CD4-positive, alpha-beta T cell (primary cell): ENCODE data around the gene SNU13. TPM values are rescaled to one million over a fixed set of nuclear protein-coding genes. Genes with fewer than 3 reads are reported as not detected.
"Not testable (repeated sequence)": the region's sequence is repeated elsewhere in the genome, so short reads cannot be mapped to it uniquely, and the experiment has no call there.

ENCODE experiments used
- ATAC-seq: fragments of 200-7000 bp; cut with Tn5 transposase; one replicate; pipeline ENCODE4 v1.10.0; 2022; ENCODE audit warnings: mild to moderate bottlenecking; ENCODE audit not compliant: poor library complexity
- CTCF ChIA-PET: fragments of 350-600 bp; sonication (Branson Sonifier 250); formaldehyde crosslinking; loops from one replicate; lab custom pipeline; 2021; ENCODE audit warnings: antibody characterized with exemption, inconsistent platforms; lab: Charles Lee
- POLR2A ChIA-PET: fragments of 350-600 bp; sonication (Branson Sonifier 250); formaldehyde crosslinking; loops from one replicate; lab custom pipeline; 2021; ENCODE audit warnings: antibody characterized with exemption, inconsistent platforms; lab: Charles Lee
- DNase-seq, 14 experiments: peaks; one replicate each; pipeline ENCODE4 v3.0.0-alpha.2; 2013 to 2020; ENCODE audit warnings: mixed read lengths in 2 of 14
- H3K27ac ChIP-seq, 2 donors: one replicate each; pipeline versions ENCODE4 v1.5.1 to v1.7.0; 2013; ENCODE audit warnings: low read length in 2 of 2, low read depth in 1 of 2, mild to moderate bottlenecking in 1 of 2
- H3K27me3 ChIP-seq, 2 experiments: 1 replicate in 1 of 2; 2 replicates in 1 of 2; pipeline versions ENCODE4 v1.6.1 to v1.7.0; 2013; ENCODE audit warnings: low read length in 2 of 2, control low read depth in 1 of 2, mild to moderate bottlenecking in 1 of 2, moderate library complexity in 1 of 2; ENCODE audit not compliant: insufficient read depth in 2 of 2, control insufficient read depth in 1 of 2
- H3K36me3 ChIP-seq: one replicate; pipeline ENCODE4 v1.6.1; 2013; ENCODE audit warnings: low read length, control low read depth; ENCODE audit not compliant: insufficient read depth
- H3K4me1 ChIP-seq: one replicate; pipeline ENCODE4 v1.6.1; 2013; ENCODE audit warnings: low read length, control low read depth; ENCODE audit not compliant: insufficient read depth
- H3K4me3 ChIP-seq: one replicate; pipeline ENCODE4 v1.5.1; 2013; ENCODE audit warnings: mild to moderate bottlenecking, low read length, moderate library complexity
- H3K9me3 ChIP-seq, 2 experiments: 1 replicate in 1 of 2; 2 replicates in 1 of 2; pipeline versions ENCODE4 v1.6.1 to v1.7.0; 2013; ENCODE audit warnings: low read length in 2 of 2, mild to moderate bottlenecking in 2 of 2, control low read depth in 1 of 2, moderate library complexity in 1 of 2; ENCODE audit not compliant: control insufficient read depth in 1 of 2, insufficient read depth in 1 of 2
- H3K27ac Mint-ChIP-seq: one replicate; pipeline ENCODE4 v1.8.0; 2020; ENCODE audit warnings: mixed read lengths
- H3K27me3 Mint-ChIP-seq: one replicate; pipeline ENCODE4 v1.8.0; 2021; ENCODE audit warnings: mixed read lengths
- H3K36me3 Mint-ChIP-seq: one replicate; pipeline ENCODE4 v1.8.0; 2021; ENCODE audit warnings: low read depth, mixed read lengths
- H3K4me1 Mint-ChIP-seq: one replicate; pipeline ENCODE4 v1.8.0; 2021; ENCODE audit warnings: low read depth, mixed read lengths
- H3K4me3 Mint-ChIP-seq: one replicate; pipeline ENCODE4 v1.8.0; 2020; ENCODE audit warnings: mild to moderate bottlenecking, mixed read lengths
- H3K9me3 Mint-ChIP-seq: one replicate; pipeline ENCODE4 v1.8.0; 2020; ENCODE audit warnings: mixed read lengths
- CTCF ChIP-seq: fragments of 200-600 bp; IDR thresholded peaks from one replicate; pipeline ENCODE4 v1.8.0; 2022; ENCODE audit warnings: antibody characterized with exemption, mild to moderate bottlenecking
- intact Hi-C, 2 experiments: fragments of 100-400 bp; cut with DNase I in 1 of 2; cut with micrococcal nuclease in 1 of 2; formaldehyde crosslinking; loops; one replicate each; pipeline versions ENCODE4 v1.15.1 to v1.9.0; 2023 to 2025; cut with DNase I, micrococcal nuclease
- polyA plus RNA-seq, 2 donors: library from polyadenylated mRNA; unstranded; fragments of 120-200 nt; gene quantifications; one replicate each; pipeline ENCODE4 v1.2.1, GENCODE V29; 2013
- total RNA-seq, 174 experiments: library from RNA in 2 of 174; stranded (reverse) in 2 of 174; gene quantifications; one replicate each; pipeline ENCODE4 v1.2.3 and lab custom pipeline; 2021 to 2026

SNU13 gene
- total RNA-seq, result 100 to 1,000 TPM; 134 to 140 TPM
- polyA plus RNA-seq (2013, experiment 1 of 2), result 113 TPM
- 137 TPM for polyA plus RNA-seq (2013, experiment 2 of 2)
- total RNA-seq (lab: John Stamatoyannopoulos, UW), result 60.6 to 232 (median 91.3) reads per million in 172 experiments

- H3K27ac Mint-ChIP-seq, result peak within 1 kb of the TSS; percentile 99
- Histone ChIP-seq H3K4me1 (peaks cover 39% of the 10 kb centered on the region), H3K27ac (peak within 1 kb of the TSS; percentile 95 to 98), H3K36me3 (peaks cover 4% of the 10 kb centered on the region), H3K9me3 (no peaks in the 10 kb centered on the region), H3K27me3 (no peaks in the 10 kb centered on the region), H3K4me3 (peak within 1 kb of the TSS; percentile 91)
- no peak for TF ChIP-seq CTCF
- H3K9me3 Mint-ChIP-seq, result no peaks in the 10 kb centered on the region
- ChIA-PET CTCF (interaction anchor here (0.6 to 3.1 kb wide), 5 partner anchors 9 to 60 kb away, joined by 3 to 22 read pairs (median 3); partner anchors contain the start of gene MEI1), POLR2A (interaction anchor here (0.5 to 3.4 kb wide), 37 partner anchors 8 to 926 kb away, joined by 3 to 63 read pairs (median 4); partner anchors contain the start of genes CCDC134, CENPM, DESI1 and MEI1)
- peaks cover 24% of the 10 kb centered on the region for H3K36me3 Mint-ChIP-seq
- H3K4me1 Mint-ChIP-seq, result peaks cover 45% of the 10 kb centered on the region
- intact Hi-C loops, result loop anchor here (1.0 to 2.0 kb wide), 2 partner anchors 22 to 92 kb away; no protein-coding TSS in a partner anchor
- H3K27me3 Mint-ChIP-seq, result no peaks in the 10 kb centered on the region
- DNase-seq, result peak; percentile 87 to 97 (median 90)
- H3K4me3 Mint-ChIP-seq, result peak within 1 kb of the TSS; percentile 96
- peak; percentile 92 for ATAC-seq
Measured at GRCh38 chr22:41688365-41689211, at the start of gene SNU13. TSS of gene SNU13 (minus strand) at chr22:41688867. CDS start at chr22:41688796, 71 bp downstream.

DNA sequence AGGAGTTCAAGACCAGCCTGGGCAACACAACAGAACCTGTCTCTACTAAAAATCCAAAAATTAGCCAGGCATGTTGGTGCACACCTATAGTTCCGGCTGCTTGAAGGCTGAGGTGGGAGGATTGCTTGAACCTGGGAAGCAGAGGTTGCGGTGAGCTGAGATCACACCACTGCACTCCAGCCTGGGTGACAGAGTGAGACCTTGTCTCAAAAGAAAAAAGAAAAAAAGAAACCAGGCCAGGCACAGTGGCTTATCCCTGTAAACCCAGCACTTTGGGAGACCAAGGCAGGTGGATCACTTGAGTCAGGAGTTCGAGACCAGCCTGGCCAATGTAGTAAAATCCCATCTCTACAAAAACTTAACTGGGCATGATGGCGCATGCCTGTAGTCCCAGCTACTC, 44.6 kb upstream of the SNU13 start:
- ATAC-seq, H3K4me1 ChIP-seq, H3K9me3 ChIP-seq, CTCF ChIA-PET, H3K4me3 Mint-ChIP-seq, H3K27me3 ChIP-seq, H3K4me1 Mint-ChIP-seq, H3K9me3 Mint-ChIP-seq, intact Hi-C loops, H3K36me3 Mint-ChIP-seq, H3K27ac ChIP-seq, H3K27ac Mint-ChIP-seq, DNase-seq, H3K4me3 ChIP-seq, POLR2A ChIA-PET, H3K27me3 Mint-ChIP-seq, H3K36me3 ChIP-seq: not testable (repeated sequence)

DNA sequence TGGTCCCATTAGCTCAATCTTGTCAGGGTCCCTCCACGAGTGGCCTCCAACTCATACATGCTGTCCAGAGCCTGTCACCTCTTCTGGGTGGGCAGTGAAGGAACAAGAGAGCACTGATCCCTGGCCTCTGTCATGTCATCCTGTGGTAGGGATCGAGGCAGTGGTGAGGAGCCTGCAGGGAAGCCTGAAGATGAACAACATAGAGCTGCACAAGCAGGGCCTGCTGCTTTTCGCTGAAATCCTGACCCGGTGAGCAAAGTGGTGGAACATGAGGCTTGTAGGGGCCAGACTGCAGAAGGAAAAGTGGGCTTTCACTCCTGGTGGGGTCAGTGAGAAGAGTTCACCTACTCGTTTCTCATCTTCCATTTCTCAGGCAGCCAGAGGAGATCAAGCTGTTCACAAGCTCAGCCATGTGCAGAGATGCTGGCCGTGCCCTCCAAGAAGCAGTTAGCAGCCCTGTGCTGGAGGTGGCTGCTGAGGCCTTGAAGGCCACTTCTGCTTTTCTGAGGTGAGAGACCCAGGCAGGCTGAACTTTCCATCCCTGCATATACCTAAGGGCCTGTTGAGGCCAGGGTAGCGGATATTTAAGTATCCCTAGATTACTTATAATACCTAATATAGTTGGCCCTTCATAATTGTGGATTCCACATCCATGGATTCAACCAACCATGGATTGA, 43.6 kb upstream of the SNU13 start:
- Histone ChIP-seq H3K9me3 (no peaks in the 10 kb centered on the region), H3K4me1 (no peaks in the 10 kb centered on the region), H3K4me3 (no peak overlapping the region), H3K27me3 (no peaks in the 10 kb centered on the region), H3K27ac (no peak overlapping the region), H3K36me3 (no peaks in the 10 kb centered on the region)
- ATAC-seq (no peak), DNase-seq (peak in 1 of 14 experiments; percentile 7)
- ChIA-PET CTCF (no interaction called here), POLR2A (no interaction called here)
- no peaks in the 10 kb centered on the region for H3K27me3 Mint-ChIP-seq
- no peak for TF ChIP-seq CTCF
- intact Hi-C loops, result no loop called here
- H3K4me3 Mint-ChIP-seq, result no peak overlapping the region
- no peak overlapping the region for H3K27ac Mint-ChIP-seq
- H3K36me3 Mint-ChIP-seq, result no peaks in the 10 kb centered on the region
- no peaks in the 10 kb centered on the region for H3K9me3 Mint-ChIP-seq
- no peaks in the 10 kb centered on the region for H3K4me1 Mint-ChIP-seq
